ENCODE measurements around the gene DISP3.

DISP3 gene

DNA sequence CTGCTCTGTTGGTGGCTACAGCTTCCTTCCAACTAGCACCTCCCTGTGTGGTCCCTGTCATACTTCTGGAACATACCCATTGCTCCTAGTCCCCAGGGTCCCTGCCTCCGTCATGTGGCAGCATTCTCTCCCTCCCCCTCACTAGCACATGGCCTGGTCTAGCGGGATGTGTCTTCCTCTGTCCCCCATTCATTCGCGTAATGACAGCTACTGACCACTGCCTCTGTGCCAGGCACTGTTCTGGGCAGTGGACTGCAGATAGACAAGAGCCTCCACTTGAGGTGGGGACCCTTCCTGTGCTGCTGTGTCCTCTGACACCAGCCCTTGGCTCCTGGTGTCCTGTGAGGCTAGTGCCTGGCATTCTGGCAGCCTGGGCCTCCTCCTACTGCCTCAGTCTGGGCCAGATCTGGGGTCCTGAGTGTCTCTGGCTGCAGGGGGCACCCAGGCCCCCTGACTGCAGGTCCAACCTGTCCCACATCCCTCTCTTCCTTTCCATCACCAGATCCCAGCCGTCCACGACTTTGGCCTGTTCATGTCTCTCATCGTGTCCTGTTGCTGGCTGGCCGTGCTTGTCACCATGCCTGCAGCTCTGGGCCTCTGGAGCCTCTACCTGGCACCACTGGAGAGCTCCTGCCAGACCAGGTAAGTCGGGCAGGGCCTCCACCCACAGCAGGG, 38.1 kb downstream of the DISP3 start:
- no peak overlapping the region for H3K27ac ChIP-seq
- no peak for TF ChIP-seq CTCF (conservative IDR thresholded peaks at IDR 0.05)

GRCh38 chr1:11518016-11518701, 39.2 kb downstream of the DISP3 start:
- no peak for TF ChIP-seq CTCF (conservative IDR thresholded peaks at IDR 0.05)

GRCh38 chr1:11518791-11519628, 40.1 kb downstream of the DISP3 start:
- no peak for TF ChIP-seq CTCF (conservative IDR thresholded peaks at IDR 0.05)
- H3K27ac ChIP-seq, result no peak overlapping the region

More at GRCh38 chr1:11518016-11518701, 39.2 kb downstream of the DISP3 start:
- H3K27ac ChIP-seq, result no peak overlapping the region

DNA sequence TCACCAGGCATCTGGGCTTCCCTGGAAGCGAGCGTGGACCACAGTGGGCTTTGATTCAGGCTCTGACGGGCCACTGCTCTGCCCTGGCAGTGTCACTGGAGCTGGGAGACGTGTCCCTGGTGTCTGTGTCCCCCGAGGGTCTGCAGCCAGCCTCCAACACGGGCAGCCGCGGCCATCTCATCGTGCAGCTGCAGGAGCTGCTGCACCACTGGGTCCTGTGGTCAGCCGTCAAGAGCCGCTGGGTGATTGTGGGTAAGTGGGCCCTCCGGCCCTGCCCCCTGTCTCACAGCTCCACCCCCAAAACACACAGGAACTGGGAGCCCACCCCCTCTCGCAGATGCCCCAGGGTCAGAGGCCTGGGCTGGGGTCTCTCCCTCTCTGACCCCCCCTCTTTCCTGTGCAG, 40.7 kb downstream of the DISP3 start:
- no peak overlapping the region for H3K27ac ChIP-seq
- TF ChIP-seq CTCF (conservative IDR thresholded peaks at IDR 0.05), result no peak

- TF ChIP-seq CTCF (conservative IDR thresholded peaks at IDR 0.05), result no peak
- H3K27ac ChIP-seq, result no peak overlapping the region
Measured at GRCh38 chr1:11520531-11521233, 41.7 kb downstream of the DISP3 start.

DNA sequence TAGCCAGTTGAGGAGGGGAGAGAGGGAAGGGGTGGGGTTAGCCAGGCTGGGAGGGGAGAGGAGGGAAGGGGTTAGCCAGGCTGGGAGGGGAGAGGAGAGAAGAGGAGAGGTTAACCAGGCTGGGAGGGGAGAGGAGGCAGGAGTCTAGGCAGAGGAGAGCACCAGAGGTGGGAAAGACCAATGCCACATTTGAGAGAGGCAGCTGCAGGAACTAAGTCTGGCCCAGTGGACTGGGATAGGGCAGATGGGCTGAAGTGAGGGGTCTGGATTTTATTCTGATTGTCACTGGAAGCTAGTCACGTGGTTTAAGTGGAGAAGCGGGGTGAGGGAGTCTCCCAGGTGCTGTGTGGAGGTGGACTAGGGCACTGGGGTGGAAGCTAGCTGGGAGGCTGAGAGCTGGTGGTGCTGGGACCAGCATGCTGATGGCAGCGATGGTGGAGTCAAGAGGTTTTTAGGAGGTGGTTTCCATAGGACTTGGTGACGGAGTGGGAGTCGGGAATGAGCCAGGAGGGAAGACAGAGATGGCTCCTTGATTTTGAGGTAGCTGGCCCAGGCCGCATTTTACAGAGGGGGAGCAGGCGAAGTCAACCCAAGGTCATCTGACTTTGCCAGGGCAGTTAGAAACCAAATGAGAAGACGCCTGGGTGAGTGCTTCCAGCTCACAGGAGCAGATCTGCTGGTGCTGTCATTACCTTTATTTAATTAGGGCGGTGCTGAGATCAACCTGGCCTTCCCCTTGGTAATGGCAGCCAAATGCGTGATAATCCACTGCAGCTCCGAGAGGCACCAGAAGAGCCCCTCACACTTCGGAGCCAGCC, 42.8 kb downstream of the DISP3 start:
- no peak for TF ChIP-seq CTCF (conservative IDR thresholded peaks at IDR 0.05)
- H3K27ac ChIP-seq, result no peak overlapping the region
